ENCODE measurements around the gene ORC4. TPM values are rescaled to one million over a fixed set of nuclear protein-coding genes. Genes with fewer than 3 reads are reported as not detected.

The ORC4 gene
- total RNA-seq, 1 experiment from 2014 or later: 33.9 TPM

DNA sequence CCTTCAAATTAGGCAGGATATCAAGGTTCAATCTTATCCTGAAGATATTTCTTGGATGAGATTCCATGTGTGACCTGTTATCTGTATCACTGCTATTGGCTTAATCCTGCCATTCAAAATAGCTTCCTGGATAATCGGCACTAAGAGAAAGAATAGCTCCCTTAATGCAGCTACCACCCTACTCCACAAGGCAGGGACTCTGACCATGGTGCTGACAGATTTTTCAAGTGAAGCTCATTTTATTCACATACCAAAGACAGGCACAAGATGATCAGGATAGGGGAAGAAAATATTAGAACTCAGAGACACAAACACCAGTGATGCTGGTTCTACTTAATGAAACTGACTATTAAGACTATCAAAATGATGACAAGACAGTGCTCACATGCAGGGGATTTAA, 74.9 kb downstream of the ORC4 start:
- in situ Hi-C loops (cut with HindIII; ENCODE audit: low sequenced_read_pairs): no loop called here
- DNase-seq (ENCODE audit: low spot score): no peak

DNA sequence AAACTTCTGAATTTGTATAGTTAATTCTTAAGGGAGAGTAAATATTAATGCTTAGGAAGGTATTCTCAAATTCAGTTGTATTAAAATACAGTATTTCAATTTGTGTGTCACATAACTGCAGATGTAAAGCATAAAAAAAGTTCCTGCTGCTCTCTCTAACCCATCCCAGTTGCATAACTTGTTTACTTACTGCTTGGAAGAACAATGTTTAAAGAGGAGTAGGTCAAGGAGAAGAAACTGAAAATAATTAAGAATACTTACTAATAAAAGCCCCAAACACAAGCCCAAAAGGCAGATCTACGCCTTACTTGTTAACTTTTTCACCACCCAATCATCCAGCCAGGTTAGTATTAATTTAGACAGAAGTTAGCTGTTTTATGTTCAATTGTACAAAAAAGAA, 81.2 kb downstream of the ORC4 start:
- in situ Hi-C loops (cut with HindIII; ENCODE audit: low sequenced_read_pairs): no loop called here
- DNase-seq (ENCODE audit: low spot score): no peak

DNA sequence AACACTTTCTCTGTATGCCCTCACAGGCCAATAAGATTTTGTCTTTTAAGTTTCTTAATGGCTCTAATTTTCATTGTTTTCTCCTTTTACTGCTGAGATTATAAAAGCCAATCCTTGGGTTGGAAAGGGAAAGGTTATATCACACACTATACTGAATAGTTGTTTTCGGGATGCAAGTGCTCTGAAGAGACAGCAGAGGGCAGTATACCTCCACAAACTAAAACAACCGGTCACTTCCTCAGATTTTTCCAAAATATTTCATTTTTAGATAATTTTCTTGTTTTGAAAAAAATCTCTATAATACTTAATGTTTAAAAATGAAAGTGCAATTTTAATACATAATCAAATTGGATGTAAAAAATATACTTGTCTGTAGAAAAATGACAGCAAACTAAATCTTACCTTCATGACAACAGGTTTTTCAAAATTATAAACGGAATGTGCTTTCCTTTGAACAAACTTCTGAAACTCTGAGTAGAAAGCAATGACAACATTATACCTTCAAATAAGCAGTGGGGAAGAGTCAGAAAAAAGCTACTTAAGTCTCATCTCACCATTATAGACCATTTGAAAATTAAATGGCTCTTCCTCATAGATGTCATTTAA, 82.7 kb downstream of the ORC4 start:
- in situ Hi-C loops (cut with HindIII; ENCODE audit: low sequenced_read_pairs): no loop called here
- DNase-seq (ENCODE audit: low spot score): peak; percentile 56

DNA sequence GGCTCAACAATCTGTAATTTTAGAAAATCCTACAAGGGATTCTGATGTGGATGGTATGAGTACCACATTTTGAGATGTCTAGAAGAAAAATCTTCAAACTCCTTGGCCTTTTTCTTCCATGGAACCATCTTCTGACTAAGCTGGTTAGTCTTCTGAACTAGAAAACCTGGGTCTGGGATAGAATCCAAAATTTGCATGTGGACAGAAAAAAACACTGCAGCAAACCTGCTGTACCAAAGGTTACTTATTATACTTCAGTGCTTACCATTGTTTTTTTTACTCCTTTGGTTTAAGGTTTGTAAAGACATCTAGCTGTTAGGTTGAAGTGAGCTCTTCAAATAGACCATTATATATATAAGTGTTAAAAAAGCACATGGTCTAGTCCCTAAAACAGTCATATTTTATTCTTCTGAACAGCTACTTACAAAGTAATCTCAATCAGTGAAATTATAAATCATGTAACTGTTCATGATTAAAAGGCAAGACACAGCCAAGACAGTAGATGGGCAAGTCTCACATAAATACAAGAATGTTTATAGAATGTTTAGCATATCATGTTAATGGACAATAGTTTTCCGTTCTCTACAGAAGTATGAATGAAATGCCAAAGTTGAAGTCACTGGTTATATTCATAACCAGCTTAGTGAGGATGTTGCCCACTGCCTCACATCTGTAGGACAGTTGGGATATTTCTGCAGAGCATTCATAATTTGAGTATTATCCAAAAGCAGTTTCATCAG, 85.5 kb downstream of the ORC4 start:
- peak; percentile 25 for DNase-seq (ENCODE audit: low spot score)
- in situ Hi-C loops (cut with HindIII; ENCODE audit: low sequenced_read_pairs): no loop called here

DNA sequence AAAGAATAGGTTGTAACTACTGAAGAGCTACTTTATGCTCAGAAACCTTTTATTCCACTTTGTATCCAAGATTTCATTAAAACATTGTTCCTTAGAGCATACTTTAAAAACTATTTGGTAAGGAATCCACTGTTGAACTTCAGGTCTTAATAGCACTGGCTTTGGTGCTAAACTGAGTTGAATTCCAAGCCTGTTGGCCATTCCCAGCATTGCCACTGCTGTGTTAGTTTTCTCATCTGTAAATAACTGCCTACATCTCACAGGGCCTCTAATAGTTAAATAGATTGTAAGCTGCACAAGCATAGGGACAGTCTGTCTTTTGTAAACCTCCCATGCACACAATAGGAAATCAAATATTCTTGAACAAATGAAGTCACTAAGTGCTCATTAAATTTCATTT, 86.6 kb downstream of the ORC4 start:
- DNase-seq (ENCODE audit: low spot score): no peak
- in situ Hi-C loops (cut with HindIII; ENCODE audit: low sequenced_read_pairs): no loop called here

DNA sequence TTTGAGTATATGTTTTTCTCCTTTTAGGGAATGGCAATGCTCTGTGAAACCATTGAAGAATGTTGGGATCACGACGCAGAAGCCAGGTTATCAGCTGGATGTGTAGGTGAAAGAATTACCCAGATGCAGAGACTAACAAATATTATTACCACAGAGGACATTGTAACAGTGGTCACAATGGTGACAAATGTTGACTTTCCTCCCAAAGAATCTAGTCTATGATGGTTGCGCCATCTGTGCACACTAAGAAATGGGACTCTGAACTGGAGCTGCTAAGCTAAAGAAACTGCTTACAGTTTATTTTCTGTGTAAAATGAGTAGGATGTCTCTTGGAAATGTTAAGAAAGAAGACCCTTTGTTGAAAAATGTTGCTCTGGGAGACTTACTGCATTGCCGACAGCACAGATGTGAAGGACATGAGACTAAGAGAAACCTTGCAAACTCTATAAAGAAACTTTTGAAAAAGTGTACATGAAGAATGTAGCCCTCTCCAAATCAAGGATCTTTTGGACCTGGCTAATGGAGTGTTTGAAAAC, 93.4 kb downstream of the ORC4 start:
- no peak for DNase-seq (ENCODE audit: low spot score)
- in situ Hi-C loops (cut with HindIII; ENCODE audit: low sequenced_read_pairs): no loop called here

DNA sequence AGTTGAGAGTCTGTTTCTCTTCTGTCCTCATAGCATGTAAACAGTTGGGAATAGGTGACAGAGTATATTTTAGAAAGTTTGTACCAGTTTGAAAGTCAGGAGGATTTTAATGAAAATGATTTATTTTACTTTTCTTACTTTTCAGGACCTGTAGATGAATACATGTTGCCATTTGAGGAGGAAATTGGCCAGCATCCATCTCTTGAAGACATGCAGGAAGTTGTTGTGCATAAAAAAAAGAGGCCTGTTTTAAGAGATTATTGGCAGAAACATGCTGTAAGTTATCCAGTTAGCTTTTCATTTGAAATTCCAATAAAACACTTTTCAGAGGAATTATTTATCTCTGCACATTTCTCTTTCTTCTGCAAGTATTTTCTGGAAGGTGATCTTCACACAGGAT, 94.7 kb downstream of the ORC4 start:
- in situ Hi-C loops (cut with HindIII; ENCODE audit: low sequenced_read_pairs): no loop called here
- no peak for DNase-seq (ENCODE audit: low spot score)

DNA sequence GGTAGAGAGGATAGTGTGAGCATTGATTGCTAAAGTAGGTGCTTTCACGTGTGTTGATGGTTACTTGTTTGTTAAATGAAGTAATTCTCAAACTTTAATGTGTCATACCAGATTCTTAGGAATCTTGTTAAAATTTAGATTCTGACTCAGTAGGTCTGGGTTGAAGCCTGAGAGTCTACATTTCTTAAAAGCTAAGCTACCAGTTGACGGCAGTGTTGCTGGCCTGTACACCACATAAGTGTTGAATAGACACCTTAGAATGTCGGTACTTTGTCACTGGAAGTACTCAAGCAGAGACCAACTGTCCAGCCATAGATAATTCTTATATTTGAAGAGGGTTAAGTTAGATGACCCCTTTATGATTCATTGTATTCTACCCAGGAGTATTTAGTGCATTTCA, 95.9 kb downstream of the ORC4 start:
- no peak for DNase-seq (ENCODE audit: low spot score)
- in situ Hi-C loops (cut with HindIII; ENCODE audit: low sequenced_read_pairs): no loop called here

DNA sequence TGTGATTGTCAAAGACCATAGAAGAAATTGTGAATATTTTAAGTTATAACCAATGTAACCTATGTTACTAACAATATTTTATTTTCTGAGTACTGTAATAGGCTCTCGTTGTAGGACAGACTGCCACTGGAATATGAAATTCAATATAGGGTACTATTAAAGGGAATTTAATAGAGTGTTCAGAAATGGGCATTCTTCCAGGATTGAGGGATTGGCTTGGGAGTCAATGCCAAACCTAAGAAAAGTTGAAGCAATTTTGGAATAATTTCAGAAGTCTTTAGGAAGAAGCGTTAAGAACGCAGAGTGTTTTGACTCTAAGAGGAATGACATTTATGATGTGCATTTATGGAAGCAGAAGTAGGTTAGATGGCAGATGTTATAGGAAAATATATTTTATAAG, 96.7 kb downstream of the ORC4 start:
- in situ Hi-C loops (cut with HindIII; ENCODE audit: low sequenced_read_pairs): no loop called here
- DNase-seq (ENCODE audit: low spot score): no peak

DNA sequence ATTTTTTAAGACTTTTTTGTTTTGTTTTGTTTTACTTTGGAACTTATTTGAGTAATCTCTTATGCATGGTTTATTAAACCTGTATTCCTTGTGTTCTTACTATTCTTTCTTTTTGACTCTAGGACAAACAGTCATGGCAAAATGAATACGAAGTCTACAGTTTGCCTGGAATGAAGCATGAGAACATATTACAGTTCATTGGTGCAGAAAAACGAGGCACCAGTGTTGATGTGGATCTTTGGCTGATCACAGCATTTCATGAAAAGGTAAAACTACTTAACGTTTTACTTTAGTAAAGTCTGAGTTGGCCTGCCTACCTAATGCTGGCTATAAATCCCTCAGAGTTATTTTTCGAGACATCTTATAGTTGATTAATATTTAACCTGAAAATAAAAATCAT, 103.4 kb downstream of the ORC4 start:
- in situ Hi-C loops (cut with HindIII; ENCODE audit: low sequenced_read_pairs): no loop called here
- DNase-seq (ENCODE audit: low spot score): no peak

DNA sequence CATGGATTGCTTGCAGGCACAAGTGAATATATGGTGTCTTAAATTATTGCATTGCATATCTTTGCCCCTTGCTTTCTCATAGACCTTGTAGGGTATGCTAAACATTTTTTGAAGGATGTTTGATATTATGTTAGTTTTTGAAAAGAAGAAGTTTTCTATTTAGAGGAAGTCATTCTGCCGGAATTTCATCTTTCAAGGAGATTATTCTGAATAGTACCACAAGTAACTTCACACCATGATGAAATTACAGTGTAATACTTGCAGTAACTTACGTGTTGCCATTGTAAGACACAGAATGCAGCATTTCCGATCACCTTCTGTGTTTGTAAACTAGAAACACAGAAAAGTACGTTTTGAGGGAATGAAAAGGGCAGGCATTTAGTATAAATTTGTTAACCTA, 103.8 kb downstream of the ORC4 start:
- in situ Hi-C loops (cut with HindIII; ENCODE audit: low sequenced_read_pairs): no loop called here
- no peak for DNase-seq (ENCODE audit: low spot score)

DNA sequence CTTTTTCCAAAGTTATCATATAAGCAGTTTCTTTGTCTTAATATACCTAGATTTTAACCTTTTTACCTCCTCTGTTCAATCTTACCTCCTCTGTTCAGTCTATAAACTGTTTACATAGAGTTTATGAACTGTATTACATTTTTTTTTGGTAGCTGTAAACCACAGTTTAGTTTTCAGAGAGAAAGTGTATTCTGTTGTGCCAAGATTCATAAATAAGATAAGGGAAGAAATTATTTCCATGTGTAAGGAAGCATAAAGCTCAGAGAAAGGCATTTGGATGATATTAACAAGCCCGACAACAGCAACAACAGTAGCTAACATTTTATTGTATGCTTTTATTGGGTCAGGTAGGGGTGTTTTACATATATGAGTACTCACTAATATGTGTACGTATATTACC, 104.5 kb downstream of the ORC4 start:
- in situ Hi-C loops (cut with HindIII; ENCODE audit: low sequenced_read_pairs): no loop called here
- no peak for DNase-seq (ENCODE audit: low spot score)

DNA sequence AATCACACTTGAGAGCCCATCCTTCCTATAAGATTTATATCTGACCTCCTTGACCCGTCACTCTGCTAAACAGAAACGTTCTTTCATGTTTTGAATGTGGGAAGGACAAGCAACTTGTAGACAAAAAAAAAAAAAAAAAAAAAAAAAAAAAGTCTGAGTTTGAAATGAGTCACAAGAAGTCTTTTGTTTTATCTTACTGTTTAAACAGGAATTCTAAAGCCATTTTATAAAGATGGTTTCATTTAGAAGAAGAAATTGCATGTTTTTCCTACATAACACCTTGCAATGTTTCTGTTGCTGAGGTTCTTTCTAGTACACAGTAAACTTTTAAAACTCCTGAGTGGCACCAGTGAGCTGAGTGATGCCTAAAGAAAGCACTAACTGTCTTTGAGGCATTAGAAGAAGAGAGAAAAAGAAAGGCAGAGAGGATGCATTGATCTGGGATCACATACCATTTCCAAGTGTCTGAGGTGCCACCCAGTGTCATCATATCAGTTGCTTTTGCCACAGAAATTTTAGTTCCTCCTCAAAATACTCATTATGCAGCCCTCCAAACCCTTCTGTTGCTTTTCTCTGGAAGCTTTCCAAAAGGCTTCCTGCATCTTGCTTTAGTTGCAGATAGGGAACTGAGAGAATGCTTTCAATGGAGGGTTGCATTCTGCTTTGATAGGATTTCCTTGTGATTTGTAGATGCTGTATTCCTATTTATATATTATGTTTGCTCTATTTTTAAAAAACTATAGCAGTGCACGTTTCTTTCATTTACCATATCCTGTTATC, 106.6 kb downstream of the ORC4 start:
- DNase-seq (ENCODE audit: low spot score): peak; percentile 29
- in situ Hi-C loops (cut with HindIII; ENCODE audit: low sequenced_read_pairs): no loop called here

DNA sequence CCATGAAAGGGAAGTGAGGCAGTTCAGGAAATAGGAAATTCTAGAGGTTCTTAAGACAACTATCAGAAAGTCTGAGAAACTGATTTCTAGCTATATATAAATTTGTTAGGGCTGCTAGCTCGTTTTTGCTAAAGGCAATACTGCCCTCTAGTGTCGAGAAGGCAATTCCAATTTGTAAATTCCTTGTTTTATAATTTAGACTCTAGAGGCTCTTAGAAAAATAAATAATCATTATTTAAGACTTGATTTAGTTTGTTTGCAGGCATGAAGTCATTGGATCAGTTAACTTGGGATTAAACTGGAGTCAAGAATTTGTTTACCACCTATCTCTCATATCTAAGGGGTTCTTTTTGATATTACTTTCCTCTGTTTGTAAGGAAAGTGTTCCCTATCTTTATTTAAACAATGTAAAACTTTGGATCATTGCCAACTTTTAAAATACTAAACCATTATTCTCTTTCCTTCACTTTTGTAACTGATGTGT, 109.5 kb downstream of the ORC4 start:
- in situ Hi-C loops (cut with HindIII; ENCODE audit: low sequenced_read_pairs): no loop called here
- peak; percentile 77 for DNase-seq (ENCODE audit: low spot score)

DNA sequence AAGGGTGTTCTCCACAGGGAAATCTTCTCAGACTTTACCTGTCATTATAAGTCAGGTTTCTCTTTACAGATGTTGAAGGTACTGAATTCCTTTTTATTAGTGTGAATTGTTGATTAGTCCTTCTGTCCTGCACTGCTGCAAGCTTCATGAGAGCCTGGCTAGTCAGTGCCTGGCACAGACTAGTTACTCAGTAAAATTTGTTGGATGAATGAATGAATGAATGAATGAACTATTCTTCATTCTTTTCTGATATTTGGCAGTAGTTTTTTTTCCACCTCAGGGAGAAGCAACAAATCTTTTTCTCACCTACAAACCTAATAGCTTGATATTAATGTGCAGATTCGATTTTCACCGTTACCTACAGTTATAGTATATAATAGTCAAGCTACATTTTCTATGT, 111.4 kb downstream of the ORC4 start:
- DNase-seq (ENCODE audit: low spot score): no peak
- in situ Hi-C loops (cut with HindIII; ENCODE audit: low sequenced_read_pairs): no loop called here

DNA sequence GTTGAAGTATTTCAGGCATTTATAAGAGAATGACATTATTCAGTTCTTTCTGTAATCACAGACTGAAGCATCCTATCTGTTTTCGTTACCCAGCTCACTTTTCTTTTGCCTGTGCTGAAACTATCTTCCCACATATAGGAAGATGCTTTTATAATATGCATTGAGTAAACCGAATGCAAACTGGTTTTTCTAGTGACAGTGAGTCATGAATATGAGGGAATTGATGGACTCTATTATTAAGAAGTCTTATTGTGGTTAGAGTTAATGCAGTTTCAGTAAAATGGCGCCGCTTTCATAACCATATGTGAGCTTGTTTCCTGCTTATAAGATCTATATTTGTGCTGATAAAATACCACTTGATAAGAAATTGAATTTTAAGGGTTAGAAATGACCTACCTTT, 116.5 kb downstream of the ORC4 start:
- no peak for DNase-seq (ENCODE audit: low spot score)
- in situ Hi-C loops (cut with HindIII; ENCODE audit: low sequenced_read_pairs): no loop called here

DNA sequence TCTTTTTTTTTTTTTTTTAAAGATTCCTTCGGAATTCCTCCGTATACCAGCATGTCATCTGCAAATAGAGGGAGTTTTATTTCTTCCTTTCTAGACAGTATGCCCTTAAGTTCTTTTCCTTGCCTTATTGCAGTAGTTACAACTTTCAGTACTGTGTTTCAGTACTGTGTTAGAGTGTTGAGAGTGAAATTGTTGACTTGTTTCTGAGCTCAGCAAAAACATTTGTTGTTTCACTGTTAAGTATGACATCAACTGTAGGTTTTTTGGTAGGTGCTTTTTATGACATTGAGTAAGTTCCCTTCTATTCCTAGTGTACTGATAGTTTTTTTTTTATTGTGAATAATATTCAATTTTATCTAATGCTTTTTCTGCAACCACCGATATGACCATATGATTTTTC, 131.9 kb downstream of the ORC4 start:
- in situ Hi-C loops (cut with HindIII; ENCODE audit: low sequenced_read_pairs): no loop called here
- no peak for DNase-seq (ENCODE audit: low spot score)

DNA sequence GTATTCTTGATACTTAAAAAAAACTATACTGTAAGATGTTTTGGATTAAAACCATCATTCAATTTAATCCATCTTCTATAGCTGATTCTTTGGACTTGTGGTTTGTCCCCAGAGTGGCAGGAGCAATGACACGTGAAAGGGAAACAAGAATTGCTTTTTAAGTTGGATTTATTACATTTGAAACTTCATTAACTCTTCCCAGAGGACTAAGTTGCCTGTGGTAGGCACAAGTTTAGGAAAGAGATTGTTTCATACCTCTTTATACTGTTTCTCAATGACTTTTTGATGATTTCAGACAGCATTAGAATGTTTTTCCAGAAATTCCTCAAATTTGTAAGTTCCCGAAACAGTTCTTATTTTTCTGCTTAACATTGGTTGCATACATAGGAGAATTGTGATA, 134.4 kb downstream of the ORC4 start:
- no peak for DNase-seq (ENCODE audit: low spot score)
- in situ Hi-C loops (cut with HindIII; ENCODE audit: low sequenced_read_pairs): no loop called here

DNA sequence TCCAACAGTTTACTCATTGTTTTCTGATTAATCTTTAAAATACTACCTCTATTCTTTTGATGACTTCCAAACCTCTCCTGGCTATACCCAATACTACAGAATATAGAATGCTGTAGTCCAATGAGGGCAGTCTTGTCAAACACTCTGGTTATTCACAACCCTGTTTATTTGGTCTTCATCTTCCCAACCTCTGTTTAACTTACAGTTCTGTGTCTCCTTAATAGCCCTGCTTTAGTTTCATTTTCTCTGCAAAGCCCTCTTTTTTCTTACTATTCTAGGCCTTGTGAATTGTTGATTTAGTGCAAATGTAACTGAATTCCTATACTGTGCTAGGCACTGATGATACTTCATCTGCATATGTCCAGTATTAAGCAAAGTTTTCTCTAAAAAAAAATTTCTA, 135.7 kb downstream of the ORC4 start:
- in situ Hi-C loops (cut with HindIII; ENCODE audit: low sequenced_read_pairs): no loop called here
- no peak for DNase-seq (ENCODE audit: low spot score)

DNA sequence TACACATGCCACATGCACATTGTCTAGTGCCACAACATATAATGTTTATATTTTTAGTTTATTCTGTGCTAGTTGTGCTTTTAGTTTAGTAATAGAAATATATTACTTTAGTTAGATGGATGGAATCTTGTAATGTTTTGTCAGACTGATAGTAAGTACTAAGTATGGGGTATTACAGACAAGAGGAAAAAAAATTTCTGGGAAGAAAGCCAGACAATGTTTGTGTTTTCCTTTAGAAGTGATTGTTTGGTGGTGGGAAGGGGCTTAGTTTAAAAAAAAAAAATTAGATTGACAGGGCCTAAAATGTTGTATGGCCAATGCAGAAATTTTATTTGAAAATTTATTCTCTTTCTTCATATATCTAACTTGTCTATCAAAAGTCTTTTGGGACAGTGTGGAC, 137.9 kb downstream of the ORC4 start:
- in situ Hi-C loops (cut with HindIII; ENCODE audit: low sequenced_read_pairs): no loop called here
- no peak for DNase-seq (ENCODE audit: low spot score)

Data from G401 (cell line).